AG04450 (cell line): Measurements from ENCODE around the gene BABAM2. TPM values are rescaled to one million over a fixed set of nuclear protein-coding genes. Genes with fewer than 3 reads are reported as not detected.

Experiments used
- CTCF ChIA-PET: fragments of 300-600, 350-600 bp; formaldehyde crosslinking; extraction: SDS; loops from one replicate; lab custom pipeline; 2022; ENCODE audit warnings: antibody characterized with exemption, inconsistent platforms; lab: Charles Lee
- POLR2A ChIA-PET: fragments of 350-600 bp; formaldehyde crosslinking; extraction: SDS; loops from one replicate; lab custom pipeline; 2021; ENCODE audit warnings: antibody characterized with exemption, inconsistent platforms; lab: Yijun Ruan, JAX
- DNase-seq: peaks from one replicate; pipeline ENCODE4 v3.0.0-alpha.2; 2011; ENCODE audit warnings: low read depth, low spot score
- H3K27ac ChIP-seq: one replicate; pipeline ENCODE4 v1.5.1; 2012; ENCODE audit warnings: low read depth, low read length, control low read depth
- H3K27me3 ChIP-seq: one replicate; pipeline ENCODE4 v1.6.0; 2012; ENCODE audit warnings: low read length; ENCODE audit not compliant: control insufficient read depth, insufficient read depth
- H3K4me3 ChIP-seq: 2 replicates; pipeline ENCODE4 v1.5.1; 2011; ENCODE audit warnings: mild to moderate bottlenecking, low read depth, low read length, control low read depth
- H3K9me3 ChIP-seq: 2 replicates; pipeline ENCODE4 v1.5.1; 2012; ENCODE audit warnings: low read length; ENCODE audit not compliant: control insufficient read depth, insufficient read depth
- CTCF ChIP-seq: IDR thresholded peaks from 2 replicates; pipeline ENCODE4 v1.5.1; 2011; ENCODE audit warnings: low read depth, low read length, control low read depth, inconsistent platforms
- polyA plus RNA-seq: library from polyadenylated mRNA; depleted of rRNA; stranded (reverse); fragments of >200 nt; gene quantifications from 2 replicates; pipeline ENCODE4 v1.2.3, GENCODE V29; 2011

The BABAM2 gene
- polyA plus RNA-seq, 1 experiment = 44.5 TPM

GRCh38 chr2:27914041-27914804, 23.7 kb downstream of the BABAM2 start:
- TF ChIP-seq CTCF = no peak
- no peak for DNase-seq
- CTCF ChIA-PET = no interaction called here
- no peaks in the 10 kb centered on the region for H3K27me3 ChIP-seq
- H3K4me3 ChIP-seq = no peak overlapping the region
- no peak overlapping the region for H3K27ac ChIP-seq
- POLR2A ChIA-PET = no interaction called here
- H3K9me3 ChIP-seq = no peaks in the 10 kb centered on the region

DNA sequence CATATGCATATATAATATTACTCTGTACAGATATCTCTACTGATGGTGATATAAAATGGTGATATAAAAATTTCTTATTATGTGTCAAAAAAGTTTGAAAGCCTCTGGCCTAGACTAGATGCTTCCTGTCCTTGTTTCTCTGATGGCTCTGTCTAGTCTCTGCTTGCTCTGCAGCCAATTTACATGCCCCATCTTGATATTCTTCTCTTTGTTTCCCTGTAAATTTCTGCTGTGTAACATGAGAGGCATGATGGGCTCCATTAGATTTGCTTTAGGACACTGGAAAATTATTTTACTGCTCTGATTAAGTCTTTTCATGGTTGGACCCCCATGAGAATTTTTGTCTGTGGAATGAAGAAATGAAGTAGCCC, 24.3 kb downstream of the BABAM2 start:
- Histone ChIP-seq H3K27ac (no peak overlapping the region), H3K27me3 (no peaks in the 10 kb centered on the region), H3K4me3 (no peak overlapping the region), H3K9me3 (no peaks in the 10 kb centered on the region)
- no peak for DNase-seq
- no peak for TF ChIP-seq CTCF
- POLR2A ChIA-PET = no interaction called here
- CTCF ChIA-PET = no interaction called here

DNA sequence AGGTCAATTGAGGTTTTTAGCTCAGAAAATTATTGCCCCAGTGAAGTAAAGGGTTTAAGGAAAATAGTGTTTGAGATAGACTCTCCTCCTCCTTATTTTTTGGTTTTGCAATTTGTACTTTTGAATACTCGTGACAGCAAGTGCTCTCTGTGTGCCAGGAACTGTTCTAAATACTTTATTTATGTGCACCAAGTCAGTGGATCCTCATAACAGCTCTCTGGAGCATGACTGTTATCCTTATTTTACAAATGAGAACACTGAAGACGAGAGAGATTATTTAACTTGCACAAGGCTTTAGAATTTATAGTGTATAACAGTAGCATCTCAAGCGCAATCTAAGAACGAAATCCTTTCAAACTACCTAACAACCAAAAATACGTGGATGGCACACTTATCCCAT, 24.7 kb downstream of the BABAM2 start:
- H3K4me3 ChIP-seq = no peak overlapping the region
- H3K27ac ChIP-seq = no peak overlapping the region
- ChIA-PET CTCF (no interaction called here), POLR2A (no interaction called here)
- no peak for TF ChIP-seq CTCF
- no peaks in the 10 kb centered on the region for H3K9me3 ChIP-seq
- no peaks in the 10 kb centered on the region for H3K27me3 ChIP-seq
- DNase-seq = no peak

- Histone ChIP-seq H3K27me3 (no peaks in the 10 kb centered on the region), H3K27ac (no peak overlapping the region), H3K9me3 (no peaks in the 10 kb centered on the region), H3K4me3 (no peak overlapping the region)
- ChIA-PET CTCF (interaction anchor here (0.5 kb wide), 1 partner anchor 232 kb away, joined by 3 read pairs; no protein-coding TSS in a partner anchor), POLR2A (no interaction called here)
- no peak for DNase-seq
- no peak for TF ChIP-seq CTCF
These were observed 25.3 kb downstream of the BABAM2 start for GRCh38 chr2:27915874-27916273.

DNA sequence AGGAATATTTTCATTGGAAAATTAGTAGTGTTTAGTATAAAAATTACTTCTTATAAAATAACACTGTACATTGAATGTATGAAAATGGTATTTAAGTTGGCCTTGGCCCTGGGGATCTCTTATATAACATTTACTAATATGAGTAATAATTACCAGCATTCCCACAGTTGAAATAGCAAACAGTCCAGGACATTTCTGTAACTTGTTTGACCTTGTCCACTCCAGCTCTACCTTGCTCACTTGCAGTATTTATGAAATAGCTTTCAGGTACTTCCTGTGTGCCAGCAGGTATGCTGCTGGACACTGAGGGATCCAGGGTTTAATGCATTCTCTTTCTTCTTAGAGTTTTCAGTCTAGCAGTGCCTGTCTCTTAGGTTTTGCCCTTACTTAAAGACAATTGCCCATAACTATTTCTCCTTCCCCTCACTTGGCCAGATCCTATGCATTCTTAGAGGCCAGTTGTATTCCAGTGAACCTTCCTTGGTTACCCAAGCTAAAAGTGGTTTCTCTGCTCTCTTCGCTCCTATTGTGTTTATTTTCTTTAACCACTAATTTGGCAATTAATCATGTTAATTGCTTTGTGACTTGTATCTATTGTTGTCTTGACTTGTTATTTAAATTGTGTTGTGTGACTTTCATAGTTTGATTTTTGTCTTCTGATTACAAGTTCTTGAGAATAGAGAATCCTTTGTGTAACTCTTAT, 25.9 kb downstream of the BABAM2 start:
- CTCF ChIA-PET = interaction anchor here (0.7 kb wide), 1 partner anchor 14 kb away, joined by 3 read pairs; no protein-coding TSS in a partner anchor
- Histone ChIP-seq H3K27ac (no peak overlapping the region), H3K27me3 (no peaks in the 10 kb centered on the region), H3K9me3 (no peaks in the 10 kb centered on the region), H3K4me3 (no peak overlapping the region)
- no peak for DNase-seq
- TF ChIP-seq CTCF = no peak
- POLR2A ChIA-PET = no interaction called here
